SK-N-SH (cell line): ENCODE measurements around the gene BACE2. TPM values are rescaled to one million over a fixed set of nuclear protein-coding genes. Genes with fewer than 3 reads are reported as not detected.

ENCODE experiments used
- CTCF ChIA-PET: fragments of 300-600, 350-600 bp; formaldehyde crosslinking; extraction: SDS; loops from one replicate; lab custom pipeline; 2021; lab: Yijun Ruan, JAX
- POLR2A ChIA-PET: fragments of 350-600 bp; sonication (Branson Sonifier 250); formaldehyde crosslinking; extraction: SDS; loops from one replicate; lab custom pipeline; 2020; ENCODE audit warnings: antibody characterized with exemption, inconsistent platforms; lab: Yijun Ruan, JAX
- DNase-seq: peaks from one replicate; pipeline ENCODE4 v3.0.0; 2012
- H2AFZ ChIP-seq: fragments of 200-600 bp; sonication (generic); 2 replicates; pipeline ENCODE4 v1.8.1; 2016; ENCODE audit warnings: antibody characterized with exemption, mild to moderate bottlenecking, low read depth
- H3F3A ChIP-seq: fragments of 200-600 bp; sonication (generic); replicated peaks from 2 replicates; pipeline ENCODE3; 2016; ENCODE audit warnings: antibody characterized with exemption, mild to moderate bottlenecking; ENCODE audit not compliant: insufficient read depth
- H3K27ac ChIP-seq, 2 experiments: fragments of 200-500 bp in 1 of 2; fragments of 200-600 bp in 1 of 2; sonication (Bioruptor generic) in 1 of 2; sonication (generic), shearing (Covaris generic) in 1 of 2; 2 replicates each; pipeline versions ENCODE4 v1.5.1 to v1.6.1; 2014 to 2016; ENCODE audit warnings: low read depth in 2 of 2, inconsistent platforms in 1 of 2, low read length in 1 of 2, mild to moderate bottlenecking in 1 of 2, mixed read lengths in 1 of 2
- H3K27me3 ChIP-seq: fragments of 200-600 bp; sonication (generic), shearing (Covaris generic); 2 replicates; pipeline ENCODE4 v1.6.1; 2016; ENCODE audit warnings: mixed run types; ENCODE audit not compliant: insufficient read depth
- H3K36me3 ChIP-seq, 2 experiments: fragments of 200-500 bp in 1 of 2; fragments of 200-600 bp in 1 of 2; sonication (Bioruptor generic) in 1 of 2; sonication (generic) in 1 of 2; replicated peaks in 1 of 2; 2 replicates each; pipeline versions ENCODE3 to v1.5.1; 2014 to 2016; ENCODE audit warnings: low read length in 1 of 2, mild to moderate bottlenecking in 1 of 2; ENCODE audit not compliant: insufficient read depth in 2 of 2, control insufficient read depth in 1 of 2
- H3K4me1 ChIP-seq, 2 experiments: fragments of 200-500 bp in 1 of 2; fragments of 200-600 bp in 1 of 2; sonication (Bioruptor generic) in 1 of 2; sonication (generic), shearing (Covaris generic) in 1 of 2; 2 replicates each; pipeline versions ENCODE4 v1.5.1 to v1.6.1; 2014 to 2016; ENCODE audit warnings: low read depth in 1 of 2, low read length in 1 of 2, mixed run types in 1 of 2; ENCODE audit not compliant: insufficient read depth in 2 of 2, control insufficient read depth in 1 of 2
- H3K4me2 ChIP-seq: fragments of 200-600 bp; sonication (generic), shearing (Covaris generic); 2 replicates; pipeline ENCODE4 v1.6.1; 2017; ENCODE audit warnings: mixed run types
- H3K4me3 ChIP-seq, 2 experiments: fragments of 200-500 bp in 1 of 2; fragments of 200-600 bp in 1 of 2; sonication (Bioruptor generic) in 1 of 2; sonication (generic), shearing (Covaris generic) in 1 of 2; 2 replicates each; pipeline versions ENCODE4 v1.5.1 to v1.8.1; 2014 to 2016; ENCODE audit warnings: low read depth in 2 of 2, inconsistent platforms in 1 of 2, low read length in 1 of 2, mild to moderate bottlenecking in 1 of 2, mixed read lengths in 1 of 2, moderate library complexity in 1 of 2
- H3K79me2 ChIP-seq: fragments of 200-600 bp; sonication (generic); 2 replicates; pipeline ENCODE4 v1.8.1; 2017; ENCODE audit warnings: mild to moderate bottlenecking; ENCODE audit not compliant: insufficient read depth
- H3K9ac ChIP-seq: fragments of 200-600 bp; sonication (generic); 2 replicates; pipeline ENCODE4 v1.6.1; 2017; ENCODE audit warnings: mixed run types
- H3K9me2 ChIP-seq: fragments of 200-600 bp; sonication (generic); 2 replicates; pipeline ENCODE4 v1.6.1; 2017; ENCODE audit warnings: mixed run types
- H3K9me3 ChIP-seq: fragments of 200-600 bp; sonication (generic); 2 replicates; pipeline ENCODE4 v1.6.1; 2017; ENCODE audit warnings: mixed run types, mild to moderate bottlenecking, moderate library complexity
- H4K20me1 ChIP-seq: fragments of 200-600 bp; sonication (generic); 2 replicates; pipeline ENCODE4 v1.6.1; 2017; ENCODE audit warnings: mild to moderate bottlenecking, mixed run types; ENCODE audit not compliant: insufficient read depth
- ELF1 ChIP-seq: IDR thresholded peaks from 2 replicates; pipeline ENCODE4 v1.4.0; 2012
- EZH2phosphoT487 ChIP-seq: fragments of 200-600 bp; sonication (generic); IDR thresholded peaks from 2 replicates; pipeline ENCODE4 v1.6.1; 2017; ENCODE audit warnings: low read depth, mixed run types, mild to moderate bottlenecking, antibody characterized with exemption, moderate library complexity, borderline replicate concordance
- FOSL2 ChIP-seq: IDR thresholded peaks from 2 replicates; pipeline ENCODE4 v1.4.0; 2012; ENCODE audit warnings: low read depth, mild to moderate bottlenecking, moderate library complexity, borderline replicate concordance
- FOXJ3 ChIP-seq: sonication (generic); formaldehyde crosslinking; IDR thresholded peaks from 2 replicates; pipeline ENCODE4 v1.5.1; 2020; ENCODE audit warnings: mild to moderate bottlenecking, missing genetic modification reagents
- GATA2 ChIP-seq: sonication (generic); formaldehyde crosslinking; IDR thresholded peaks from 2 replicates; pipeline ENCODE4 v1.5.0; 2020; ENCODE audit warnings: mild to moderate bottlenecking, missing genetic modification reagents
- IRF3 ChIP-seq: fragments of 150-350 bp; IDR thresholded peaks from 2 replicates; pipeline ENCODE4 v1.6.1; 2016; ENCODE audit warnings: mild to moderate bottlenecking, low read depth, low read length
- JUND ChIP-seq: IDR thresholded peaks from 2 replicates; pipeline ENCODE4 v1.4.0; 2012
- MXI1 ChIP-seq: IDR thresholded peaks from 2 replicates; pipeline ENCODE4 v1.6.1; 2012; ENCODE audit warnings: mild to moderate bottlenecking, low read depth, low read length, improper control_type of control experiment
- NRF1 ChIP-seq: IDR thresholded peaks from 2 replicates; pipeline ENCODE4 v1.6.1; 2012; ENCODE audit warnings: low read depth, mild to moderate bottlenecking, low read length
- RCOR1 ChIP-seq: fragments of 150-350 bp; IDR thresholded peaks from 2 replicates; pipeline ENCODE4 v1.6.1; 2017; ENCODE audit warnings: antibody characterized with exemption, low read length
- RFX5 ChIP-seq: IDR thresholded peaks from 2 replicates; pipeline ENCODE4 v1.6.1; 2012; ENCODE audit warnings: mild to moderate bottlenecking, improper control_type of control experiment, low read length
- RXRA ChIP-seq: IDR thresholded peaks from 2 replicates; pipeline ENCODE4 v1.4.0; 2012; ENCODE audit warnings: low read depth, mild to moderate bottlenecking, borderline replicate concordance
- SIN3A ChIP-seq: IDR thresholded peaks from 2 replicates; pipeline ENCODE4 v1.6.1; 2012; ENCODE audit warnings: low read depth, mild to moderate bottlenecking, low read length, moderate library complexity, borderline replicate concordance
- SMC3 ChIP-seq: IDR thresholded peaks from 2 replicates; pipeline ENCODE4 v1.6.1; 2012; ENCODE audit warnings: low read depth, low read length, improper control_type of control experiment
- TAF1 ChIP-seq: IDR thresholded peaks from 2 replicates; pipeline ENCODE4 v1.6.1; 2012; ENCODE audit warnings: low read depth, mild to moderate bottlenecking, low read length, moderate library complexity, borderline replicate concordance
- WGBS: methylation state at CpG from one replicate; pipeline ENCODE4 v1.1.6; 2017; ENCODE audit warnings: low lambda C conversion rate; 5-methylcytosine and 5-hydroxymethylcytosine counted together
- polyA plus RNA-seq, 3 experiments: library from polyadenylated mRNA; depleted of rRNA; stranded (reverse); fragments of >200 nt; gene quantifications; 2 replicates each; pipeline ENCODE4 v1.2.3, GENCODE V29; 2012
- TF ChIP-seq, protein P1 (sequence below): fragments of 200-600 bp; sonication (generic); IDR thresholded peaks from 2 replicates; pipeline ENCODE4 v1.6.1; 2017; ENCODE audit warnings: antibody characterized with exemption, mild to moderate bottlenecking, moderate library complexity
- TF ChIP-seq, protein P2 (sequence below): IDR thresholded peaks from 2 replicates; pipeline ENCODE4 v1.4.0; 2012; ENCODE audit warnings: low read depth, borderline replicate concordance
- TF ChIP-seq, protein P3 (sequence below): IDR thresholded peaks from 2 replicates; pipeline ENCODE4 v1.4.0; 2012; ENCODE audit warnings: low read depth, borderline replicate concordance
- TF ChIP-seq, protein P4 (sequence below): fragments of 150-350 bp; IDR thresholded peaks from 2 replicates; pipeline ENCODE4 v1.6.1; 2017; ENCODE audit warnings: antibody characterized with exemption, low read length, low read depth, borderline replicate concordance

The BACE2 gene
- polyA plus RNA-seq, 1 of the 3 experiments (the other 2 are of a cell fraction): 23.4 TPM

- TF ChIP-seq, protein P1, sequence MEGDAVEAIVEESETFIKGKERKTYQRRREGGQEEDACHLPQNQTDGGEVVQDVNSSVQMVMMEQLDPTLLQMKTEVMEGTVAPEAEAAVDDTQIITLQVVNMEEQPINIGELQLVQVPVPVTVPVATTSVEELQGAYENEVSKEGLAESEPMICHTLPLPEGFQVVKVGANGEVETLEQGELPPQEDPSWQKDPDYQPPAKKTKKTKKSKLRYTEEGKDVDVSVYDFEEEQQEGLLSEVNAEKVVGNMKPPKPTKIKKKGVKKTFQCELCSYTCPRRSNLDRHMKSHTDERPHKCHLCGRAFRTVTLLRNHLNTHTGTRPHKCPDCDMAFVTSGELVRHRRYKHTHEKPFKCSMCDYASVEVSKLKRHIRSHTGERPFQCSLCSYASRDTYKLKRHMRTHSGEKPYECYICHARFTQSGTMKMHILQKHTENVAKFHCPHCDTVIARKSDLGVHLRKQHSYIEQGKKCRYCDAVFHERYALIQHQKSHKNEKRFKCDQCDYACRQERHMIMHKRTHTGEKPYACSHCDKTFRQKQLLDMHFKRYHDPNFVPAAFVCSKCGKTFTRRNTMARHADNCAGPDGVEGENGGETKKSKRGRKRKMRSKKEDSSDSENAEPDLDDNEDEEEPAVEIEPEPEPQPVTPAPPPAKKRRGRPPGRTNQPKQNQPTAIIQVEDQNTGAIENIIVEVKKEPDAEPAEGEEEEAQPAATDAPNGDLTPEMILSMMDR: no peak
- TF ChIP-seq TAF1: no peak
- TF ChIP-seq, protein P2, sequence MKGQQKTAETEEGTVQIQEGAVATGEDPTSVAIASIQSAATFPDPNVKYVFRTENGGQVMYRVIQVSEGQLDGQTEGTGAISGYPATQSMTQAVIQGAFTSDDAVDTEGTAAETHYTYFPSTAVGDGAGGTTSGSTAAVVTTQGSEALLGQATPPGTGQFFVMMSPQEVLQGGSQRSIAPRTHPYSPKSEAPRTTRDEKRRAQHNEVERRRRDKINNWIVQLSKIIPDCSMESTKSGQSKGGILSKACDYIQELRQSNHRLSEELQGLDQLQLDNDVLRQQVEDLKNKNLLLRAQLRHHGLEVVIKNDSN: no peak
- no peak for TF ChIP-seq FOSL2
Observed at GRCh38 chr21:41199123-41199522, 31.2 kb downstream of the BACE2 start (continued).

GRCh38 chr21:41199588-41199987 is 31.6 kb downstream of the BACE2 start:
- no peak overlapping the region for H3K4me2 ChIP-seq
- H3K9me3 ChIP-seq: no peaks in the 10 kb centered on the region
- no peak overlapping the region for H3K27ac ChIP-seq
- no peak overlapping the region for H3K9ac ChIP-seq
- H2AFZ ChIP-seq: no peak overlapping the region
- no peaks in the 10 kb centered on the region for H3K36me3 ChIP-seq
- no peak overlapping the region for H3K4me3 ChIP-seq
- H3K79me2 ChIP-seq: no peaks in the 10 kb centered on the region
- H3K27me3 ChIP-seq: no peaks in the 10 kb centered on the region
- no peaks in the 10 kb centered on the region for H3K4me1 ChIP-seq
- POLR2A ChIA-PET: no interaction called here
- H4K20me1 ChIP-seq: no peaks in the 10 kb centered on the region
- 60% methylated on average over 9 of the region's 10 CpGs for WGBS
- DNase-seq: no peak
- CTCF ChIA-PET: interaction anchor here (1.1 kb wide), 1 partner anchor 29 kb away, joined by 3 read pairs; no protein-coding TSS in a partner anchor
- no peaks in the 10 kb centered on the region for H3F3A ChIP-seq
- H3K9me2 ChIP-seq: no peaks in the 10 kb centered on the region
- TF ChIP-seq, protein P2: no peak
- TF ChIP-seq MXI1 (no peak), RFX5 (no peak), EZH2phosphoT487 (no peak), SMC3 (no peak), RXRA (no peak), RCOR1 (no peak), GATA2 (CRISPR knock-in tag) (no peak), JUND (no peak), IRF3 (no peak), SIN3A (no peak), ELF1 (no peak), NRF1 (no peak), FOXJ3 (CRISPR knock-in tag) (no peak)
- TF ChIP-seq, protein P3, sequence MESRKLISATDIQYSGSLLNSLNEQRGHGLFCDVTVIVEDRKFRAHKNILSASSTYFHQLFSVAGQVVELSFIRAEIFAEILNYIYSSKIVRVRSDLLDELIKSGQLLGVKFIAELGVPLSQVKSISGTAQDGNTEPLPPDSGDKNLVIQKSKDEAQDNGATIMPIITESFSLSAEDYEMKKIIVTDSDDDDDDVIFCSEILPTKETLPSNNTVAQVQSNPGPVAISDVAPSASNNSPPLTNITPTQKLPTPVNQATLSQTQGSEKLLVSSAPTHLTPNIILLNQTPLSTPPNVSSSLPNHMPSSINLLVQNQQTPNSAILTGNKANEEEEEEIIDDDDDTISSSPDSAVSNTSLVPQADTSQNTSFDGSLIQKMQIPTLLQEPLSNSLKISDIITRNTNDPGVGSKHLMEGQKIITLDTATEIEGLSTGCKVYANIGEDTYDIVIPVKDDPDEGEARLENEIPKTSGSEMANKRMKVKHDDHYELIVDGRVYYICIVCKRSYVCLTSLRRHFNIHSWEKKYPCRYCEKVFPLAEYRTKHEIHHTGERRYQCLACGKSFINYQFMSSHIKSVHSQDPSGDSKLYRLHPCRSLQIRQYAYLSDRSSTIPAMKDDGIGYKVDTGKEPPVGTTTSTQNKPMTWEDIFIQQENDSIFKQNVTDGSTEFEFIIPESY: no peak
- TF ChIP-seq, protein P4, sequence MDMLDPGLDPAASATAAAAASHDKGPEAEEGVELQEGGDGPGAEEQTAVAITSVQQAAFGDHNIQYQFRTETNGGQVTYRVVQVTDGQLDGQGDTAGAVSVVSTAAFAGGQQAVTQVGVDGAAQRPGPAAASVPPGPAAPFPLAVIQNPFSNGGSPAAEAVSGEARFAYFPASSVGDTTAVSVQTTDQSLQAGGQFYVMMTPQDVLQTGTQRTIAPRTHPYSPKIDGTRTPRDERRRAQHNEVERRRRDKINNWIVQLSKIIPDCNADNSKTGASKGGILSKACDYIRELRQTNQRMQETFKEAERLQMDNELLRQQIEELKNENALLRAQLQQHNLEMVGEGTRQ: no peak
- TF ChIP-seq, protein P1: no peak
